Measurements from ENCODE around the gene NOC4L. TPM values are rescaled to one million over a fixed set of nuclear protein-coding genes. Genes with fewer than 3 reads are reported as not detected.

Gene NOC4L
- total RNA-seq, 1 donor, result 13.2 TPM

GRCh38 chr12:132165584-132165983, 21.3 kb downstream of the NOC4L start:
- no peak overlapping the region for H3K4me3 ChIP-seq (ENCODE audit: low read depth, low read length)
- no peak for TF ChIP-seq CTCF (IDR thresholded peaks at IDR 0.05; ENCODE audit: insufficient read depth, low read length)

GRCh38 chr12:132166093-132166492, 21.8 kb downstream of the NOC4L start:
- TF ChIP-seq CTCF (IDR thresholded peaks at IDR 0.05; ENCODE audit: insufficient read depth, low read length), result no peak
- H3K4me3 ChIP-seq (ENCODE audit: low read depth, low read length), result no peak overlapping the region
- no peak for DNase-seq (ENCODE audit: low read depth)

More at GRCh38 chr12:132165584-132165983, 21.3 kb downstream of the NOC4L start:
- no peak for DNase-seq (ENCODE audit: low read depth)

- DNase-seq (ENCODE audit: low read depth), result no peak
- TF ChIP-seq CTCF (IDR thresholded peaks at IDR 0.05; ENCODE audit: insufficient read depth, low read length), result no peak
- H3K4me3 ChIP-seq (ENCODE audit: low read depth, low read length), result no peak overlapping the region
Observed at GRCh38 chr12:132166801-132167591, 22.7 kb downstream of the NOC4L start.

- TF ChIP-seq CTCF (IDR thresholded peaks at IDR 0.05; ENCODE audit: insufficient read depth, low read length), result no peak
- H3K4me3 ChIP-seq (ENCODE audit: low read depth, low read length), result no peak overlapping the region
- DNase-seq (ENCODE audit: low read depth), result no peak
Observed at GRCh38 chr12:132167611-132168310, 23.5 kb downstream of the NOC4L start.

- H3K4me3 ChIP-seq (ENCODE audit: low read depth, low read length), result no peak overlapping the region
- no peak for TF ChIP-seq CTCF (IDR thresholded peaks at IDR 0.05; ENCODE audit: insufficient read depth, low read length)
- DNase-seq (ENCODE audit: low read depth), result no peak
Observed at GRCh38 chr12:132168311-132169031, 24.2 kb downstream of the NOC4L start.

GRCh38 chr12:132169376-132169775, 25.1 kb downstream of the NOC4L start:
- DNase-seq (ENCODE audit: low read depth), result no peak

More at GRCh38 chr12:132169376-132169775, 25.1 kb downstream of the NOC4L start:
- no peak for TF ChIP-seq CTCF (IDR thresholded peaks at IDR 0.05; ENCODE audit: insufficient read depth, low read length)
- H3K4me3 ChIP-seq (ENCODE audit: low read depth, low read length), result no peak overlapping the region
